ENCODE data around the gene RASA3. TPM values are rescaled to one million over a fixed set of nuclear protein-coding genes. Genes with fewer than 3 reads are reported as not detected.
"Not testable (repeated sequence)": the region's sequence is repeated elsewhere in the genome, so short reads cannot be mapped to it uniquely, and the experiment has no call there.

RASA3 gene
- total RNA-seq, 1 experiment from 2014 or later, result 9.1 TPM

GRCh38 chr13:114127473-114128347, 4.7 kb downstream of the RASA3 start:
- ATAC-seq, result no peak
- H3F3A ChIP-seq (ENCODE audit: low read length, unreplicated experiment), result peaks cover 4% of the 10 kb centered on the region
- H4K20me1 ChIP-seq (ENCODE audit: low read length), result no peaks in the 10 kb centered on the region
- TF ChIP-seq CTCF (conservative IDR thresholded peaks at IDR 0.05; ENCODE audit: low read depth, low read length), result no peak
- ChIA-PET POLR2A (ENCODE audit: unreplicated experiment) (no interaction called here), CTCF (no interaction called here)
- H3K27me3 ChIP-seq (ENCODE audit: low read length), result no peaks in the 10 kb centered on the region
- H3K36me3 ChIP-seq (ENCODE audit: low read depth, low read length), result no peaks in the 10 kb centered on the region
- no peak overlapping the region for H3K4me2 ChIP-seq (ENCODE audit: low read length)
- H3K79me2 ChIP-seq (ENCODE audit: low read length), result peaks cover 86% of the 10 kb centered on the region
- peaks cover 22% of the 10 kb centered on the region for H3K4me1 ChIP-seq (ENCODE audit: insufficient read depth, low read length)
- H3K27ac ChIP-seq (ENCODE audit: low read length), result no peak overlapping the region
- DNase-seq, result no peak
- no TSS peak for BruUV-seq (replicated peaks)
- H3K9me2 ChIP-seq (replicated peaks; ENCODE audit: low read length), result no peaks in the 10 kb centered on the region
- intact Hi-C loops (cut with micrococcal nuclease), result no loop called here
- H3K4me3 ChIP-seq (ENCODE audit: low read length), result no peak overlapping the region
- H3K9me3 ChIP-seq (ENCODE audit: low read length), result no peaks in the 10 kb centered on the region
- no peak overlapping the region for H3K9ac ChIP-seq (ENCODE audit: low read length)
- H2AFZ ChIP-seq (ENCODE audit: low read length), result no peak overlapping the region

- H3K36me3 ChIP-seq (ENCODE audit: low read depth, low read length), result no peaks in the 10 kb centered on the region
- H3F3A ChIP-seq (ENCODE audit: low read length, unreplicated experiment), result peaks cover 4% of the 10 kb centered on the region
- no peak for TF ChIP-seq CTCF (conservative IDR thresholded peaks at IDR 0.05; ENCODE audit: low read depth, low read length)
- no peak for TF ChIP-seq EZH2 (IDR thresholded peaks at IDR 0.05; ENCODE audit: low read length, unreplicated experiment)
- no peak for TF ChIP-seq EZH2phosphoT487 (IDR thresholded peaks at IDR 0.05; ENCODE audit: borderline replicate concordance, low read length)
- no peak overlapping the region for H3K4me3 ChIP-seq (ENCODE audit: low read length)
- ATAC-seq (no peak), DNase-seq (no peak)
- no peak overlapping the region for H3K4me2 ChIP-seq (ENCODE audit: low read length)
- H3K79me2 ChIP-seq (ENCODE audit: low read length), result peaks cover 91% of the 10 kb centered on the region
- H3K27me3 ChIP-seq (ENCODE audit: low read length), result no peaks in the 10 kb centered on the region
- H3K4me1 ChIP-seq (ENCODE audit: insufficient read depth, low read length), result peaks cover 22% of the 10 kb centered on the region
- POLR2A ChIA-PET (ENCODE audit: unreplicated experiment), result no interaction called here
- intact Hi-C loops (cut with micrococcal nuclease), result no loop called here
- H3K27ac ChIP-seq (ENCODE audit: low read length), result no peak overlapping the region
- H3K9ac ChIP-seq (ENCODE audit: low read length), result no peak overlapping the region
- H3K9me3 ChIP-seq (ENCODE audit: low read length), result no peaks in the 10 kb centered on the region
- H3K9me2 ChIP-seq (replicated peaks; ENCODE audit: low read length), result no peaks in the 10 kb centered on the region
- CTCF ChIA-PET, result no interaction called here
- no TSS peak for BruUV-seq (replicated peaks)
- H2AFZ ChIP-seq (ENCODE audit: low read length), result no peak overlapping the region
- no peaks in the 10 kb centered on the region for H4K20me1 ChIP-seq (ENCODE audit: low read length)
These were observed 5.5 kb downstream of the RASA3 start for GRCh38 chr13:114126789-114127472.

- BruUV-seq (replicated peaks); ATAC-seq; DNase-seq; H3K4me3 ChIP-seq (ENCODE audit: low read length); H3K27ac ChIP-seq (ENCODE audit: low read length); H4K20me1 ChIP-seq (ENCODE audit: low read length); H3F3A ChIP-seq (ENCODE audit: low read length, unreplicated experiment); H3K9me3 ChIP-seq (ENCODE audit: low read length); H3K9ac ChIP-seq (ENCODE audit: low read length); H2AFZ ChIP-seq (ENCODE audit: low read length); H3K9me2 ChIP-seq (replicated peaks; ENCODE audit: low read length); H3K4me2 ChIP-seq (ENCODE audit: low read length); intact Hi-C loops (cut with micrococcal nuclease); H3K27me3 ChIP-seq (ENCODE audit: low read length); H3K36me3 ChIP-seq (ENCODE audit: low read depth, low read length); CTCF ChIA-PET; POLR2A ChIA-PET (ENCODE audit: unreplicated experiment): not testable (repeated sequence)
- H3K4me1 ChIP-seq (ENCODE audit: insufficient read depth, low read length), result peaks cover 22% of the 10 kb centered on the region
- peaks cover 92% of the 10 kb centered on the region for H3K79me2 ChIP-seq (ENCODE audit: low read length)
These were observed 6.3 kb downstream of the RASA3 start for GRCh38 chr13:114126086-114126485.
